Astrocyte of the spinal cord (primary cell): ENCODE results near the gene RAPGEF5.
"Not testable (repeated sequence)": the region's sequence is repeated elsewhere in the genome, so short reads cannot be mapped to it uniquely, and the experiment has no call there.

Experiments
- DNase-seq: peaks from one replicate; pipeline ENCODE4 v3.0.0; 2011; ENCODE audit warnings: low read depth, low spot score
- H3K4me3 ChIP-seq: 2 replicates; pipeline ENCODE4 v1.5.1; 2011; ENCODE audit warnings: low read depth, mild to moderate bottlenecking, low read length, moderate library complexity
- in situ Hi-C: cut with HindIII; loops from 2 replicates; pipeline ENCODE4 v1.10.0; 2017; ENCODE audit warnings: low sequenced_read_pairs
- TF ChIP-seq, protein P1 (sequence below): IDR thresholded peaks from 2 replicates; pipeline ENCODE4 v1.5.1; 2012; ENCODE audit warnings: low read depth, mild to moderate bottlenecking, low read length, inconsistent platforms

Gene RAPGEF5

DNA sequence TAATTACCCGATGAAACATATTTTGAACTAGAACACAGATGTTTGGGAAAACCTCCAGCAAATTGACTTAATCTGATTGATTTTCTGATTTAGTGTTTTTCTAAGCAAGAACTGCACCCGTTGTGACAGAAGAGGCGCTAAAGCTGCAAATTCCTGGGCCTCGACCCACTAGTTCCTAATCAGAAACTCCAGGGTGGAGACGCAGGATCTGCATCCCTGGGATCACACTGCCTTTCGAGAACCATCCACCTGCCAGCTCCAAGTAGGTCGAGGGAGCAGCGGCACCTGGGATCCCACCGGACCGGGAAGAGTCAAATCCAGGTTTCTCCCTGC is 274.4 kb downstream of the RAPGEF5 start:
- H3K4me3 ChIP-seq, result peak overlapping the region; percentile 73
- no peak for DNase-seq
- TF ChIP-seq, protein P1, sequence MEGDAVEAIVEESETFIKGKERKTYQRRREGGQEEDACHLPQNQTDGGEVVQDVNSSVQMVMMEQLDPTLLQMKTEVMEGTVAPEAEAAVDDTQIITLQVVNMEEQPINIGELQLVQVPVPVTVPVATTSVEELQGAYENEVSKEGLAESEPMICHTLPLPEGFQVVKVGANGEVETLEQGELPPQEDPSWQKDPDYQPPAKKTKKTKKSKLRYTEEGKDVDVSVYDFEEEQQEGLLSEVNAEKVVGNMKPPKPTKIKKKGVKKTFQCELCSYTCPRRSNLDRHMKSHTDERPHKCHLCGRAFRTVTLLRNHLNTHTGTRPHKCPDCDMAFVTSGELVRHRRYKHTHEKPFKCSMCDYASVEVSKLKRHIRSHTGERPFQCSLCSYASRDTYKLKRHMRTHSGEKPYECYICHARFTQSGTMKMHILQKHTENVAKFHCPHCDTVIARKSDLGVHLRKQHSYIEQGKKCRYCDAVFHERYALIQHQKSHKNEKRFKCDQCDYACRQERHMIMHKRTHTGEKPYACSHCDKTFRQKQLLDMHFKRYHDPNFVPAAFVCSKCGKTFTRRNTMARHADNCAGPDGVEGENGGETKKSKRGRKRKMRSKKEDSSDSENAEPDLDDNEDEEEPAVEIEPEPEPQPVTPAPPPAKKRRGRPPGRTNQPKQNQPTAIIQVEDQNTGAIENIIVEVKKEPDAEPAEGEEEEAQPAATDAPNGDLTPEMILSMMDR, result no peak
- in situ Hi-C loops, result no loop called here

DNA sequence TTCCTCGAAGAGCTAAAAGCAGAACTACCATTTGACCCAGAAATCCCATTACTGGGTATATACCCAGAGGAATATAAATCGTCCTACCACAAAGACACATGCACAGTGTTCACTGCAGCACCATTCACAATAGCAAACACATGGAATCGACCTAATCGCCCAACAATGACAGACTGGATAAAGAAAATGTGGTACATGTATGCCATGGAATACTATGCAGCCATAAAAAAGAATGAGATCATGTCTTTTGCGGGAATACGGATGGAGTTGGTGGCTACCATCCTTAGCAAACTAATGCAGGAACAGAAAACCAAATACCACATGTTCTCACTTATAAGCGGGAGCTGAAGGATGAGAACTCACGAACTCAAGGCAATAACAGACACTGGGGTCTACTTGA is 276.7 kb downstream of the RAPGEF5 start:
- in situ Hi-C loops, DNase-seq: not testable (repeated sequence)

DNA sequence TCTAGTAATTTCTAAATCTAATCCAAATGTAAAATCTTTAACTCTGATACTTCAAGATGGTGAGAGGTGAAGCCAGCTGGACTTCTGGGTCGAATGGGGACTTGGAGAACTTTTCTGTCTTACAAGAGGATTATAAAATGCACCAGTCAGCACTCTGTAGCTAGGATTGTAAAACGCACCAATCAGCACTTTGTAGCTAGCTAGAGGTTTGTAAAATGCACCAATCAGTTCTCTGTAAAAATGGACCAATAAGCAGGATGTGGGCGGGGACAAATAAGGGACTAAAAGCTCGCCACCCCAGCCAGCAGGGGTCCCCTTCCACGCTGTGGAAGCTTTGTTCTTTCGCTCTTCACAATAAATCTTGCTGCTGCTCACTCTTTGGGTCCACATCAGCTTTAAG is 278.1 kb downstream of the RAPGEF5 start:
- in situ Hi-C loops, result not testable (repeated sequence)

More for the DNA sequence above, 276.7 kb downstream of the RAPGEF5 start:
- H3K4me3 ChIP-seq, result not testable (repeated sequence)

DNA sequence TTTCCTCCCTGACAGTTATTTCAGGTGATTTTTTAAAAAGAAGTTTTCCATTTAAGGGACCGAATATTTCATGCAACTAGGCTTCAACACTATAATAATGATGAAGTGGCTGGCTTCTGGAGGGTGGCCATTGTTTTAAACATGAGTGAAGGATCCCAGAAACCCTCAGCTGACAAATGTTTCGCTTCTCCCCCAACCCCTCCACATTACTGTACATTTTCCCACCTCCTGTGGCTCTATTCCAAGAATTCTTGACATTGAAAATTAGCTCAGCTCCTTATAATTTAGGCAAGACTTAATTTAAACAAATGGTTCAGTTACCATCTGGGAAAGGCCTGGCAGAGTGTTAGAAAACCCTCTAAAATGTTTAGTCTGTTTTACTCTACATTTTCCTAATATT is 281.4 kb downstream of the RAPGEF5 start:
- DNase-seq, result no peak
- no peak overlapping the region for H3K4me3 ChIP-seq
- in situ Hi-C loops, result no loop called here
- TF ChIP-seq, protein P1, result no peak

More for the DNA sequence above, 278.1 kb downstream of the RAPGEF5 start:
- H3K4me3 ChIP-seq, DNase-seq: not testable (repeated sequence)

DNA sequence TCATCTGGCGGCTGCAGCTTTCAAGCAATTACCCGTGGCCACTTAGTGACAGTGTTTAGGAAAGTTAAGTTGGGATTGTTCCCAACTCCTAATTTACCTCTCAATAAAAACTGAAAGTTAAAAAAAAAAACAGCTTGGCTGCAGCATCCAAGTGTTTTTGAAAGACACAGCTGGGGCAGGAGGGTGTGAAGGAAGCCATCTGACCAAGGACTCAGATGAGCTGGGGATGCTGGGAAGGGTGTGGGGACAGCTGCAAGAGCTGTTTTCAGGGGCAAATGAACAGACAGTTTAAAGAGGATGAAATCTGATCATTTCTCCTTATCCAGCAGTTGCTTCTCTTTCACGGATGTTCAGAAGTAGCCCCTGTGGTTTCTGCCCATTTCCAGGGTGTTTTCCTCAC is 282.1 kb downstream of the RAPGEF5 start:
- no peak overlapping the region for H3K4me3 ChIP-seq
- DNase-seq, result no peak
- in situ Hi-C loops, result no loop called here
- TF ChIP-seq, protein P1, result no peak
